CD8-positive, alpha-beta memory T cell (primary cell): ENCODE measurements around the gene CCM2. TPM values are rescaled to one million over a fixed set of nuclear protein-coding genes. Genes with fewer than 3 reads are reported as not detected.
A peak's percentile ranks its signal among the peaks of the same experiment; 100 is the strongest.
"Not testable (repeated sequence)": the region's sequence is repeated elsewhere in the genome, so short reads cannot be mapped to it uniquely, and the experiment has no call there.

ENCODE experiments used
- CTCF ChIA-PET: fragments of 350-600 bp; sonication (Branson Sonifier 250); formaldehyde crosslinking; loops from one replicate; lab custom pipeline; 2021; ENCODE audit warnings: antibody characterized with exemption; lab: Charles Lee
- POLR2A ChIA-PET: fragments of 350-600 bp; sonication (Branson Sonifier 250); formaldehyde crosslinking; loops from one replicate; lab custom pipeline; 2021; ENCODE audit warnings: antibody characterized with exemption; lab: Charles Lee
- DNase-seq, 5 donors: peaks; one replicate each; pipeline versions ENCODE4 v3.0.0 to v3.0.0-alpha.2; 2020 to 2022; ENCODE audit warnings: mixed read lengths in 1 of 5
- H3K27ac ChIP-seq: one replicate; pipeline ENCODE4 v1.7.0; 2013; ENCODE audit warnings: low read depth, mild to moderate bottlenecking, low read length, moderate library complexity
- H3K27me3 ChIP-seq: 2 replicates; pipeline ENCODE4 v1.7.0; 2013; ENCODE audit warnings: low read length, mild to moderate bottlenecking; ENCODE audit not compliant: insufficient read depth, poor library complexity, severe bottlenecking
- H3K36me3 ChIP-seq: 2 replicates; pipeline ENCODE4 v1.7.0; 2013; ENCODE audit warnings: mild to moderate bottlenecking, low read length, moderate library complexity; ENCODE audit not compliant: insufficient read depth
- H3K4me1 ChIP-seq: 2 replicates; pipeline ENCODE4 v1.7.0; 2013; ENCODE audit warnings: mild to moderate bottlenecking, low read length, moderate library complexity; ENCODE audit not compliant: insufficient read depth
- H3K4me3 ChIP-seq: 2 replicates; pipeline ENCODE4 v1.7.0; 2013; ENCODE audit warnings: mild to moderate bottlenecking, low read length
- H3K9me3 ChIP-seq: 2 replicates; pipeline ENCODE4 v1.7.0; 2013; ENCODE audit warnings: mild to moderate bottlenecking, low read length
- H3K27ac Mint-ChIP-seq, 8 donors: one replicate each; pipeline ENCODE4 v1.8.0; 2020 to 2021; ENCODE audit warnings: mixed read lengths in 8 of 8, mild to moderate bottlenecking in 6 of 8, inconsistent platforms in 3 of 8, moderate library complexity in 3 of 8
- H3K27me3 Mint-ChIP-seq, 2 donors: one replicate each; pipeline ENCODE4 v1.8.0; 2020 to 2021; ENCODE audit warnings: mixed read lengths in 2 of 2, mild to moderate bottlenecking in 1 of 2, moderate library complexity in 1 of 2
- H3K36me3 Mint-ChIP-seq, 3 donors: one replicate each; pipeline ENCODE4 v1.8.0; 2020 to 2021; ENCODE audit warnings: mixed read lengths in 3 of 3, inconsistent platforms in 1 of 3, mild to moderate bottlenecking in 1 of 3
- H3K4me1 Mint-ChIP-seq, 3 donors: one replicate each; pipeline ENCODE4 v1.8.0; 2020 to 2021; ENCODE audit warnings: mixed read lengths in 3 of 3, inconsistent platforms in 1 of 3, mild to moderate bottlenecking in 1 of 3
- H3K4me3 Mint-ChIP-seq, 7 donors: one replicate each; pipeline ENCODE4 v1.8.0; 2020 to 2021; ENCODE audit warnings: mixed read lengths in 7 of 7, mild to moderate bottlenecking in 6 of 7, moderate library complexity in 4 of 7, inconsistent platforms in 2 of 7
- H3K9me3 Mint-ChIP-seq, 5 donors: one replicate each; pipeline ENCODE4 v1.8.0; 2020 to 2022; ENCODE audit warnings: mixed read lengths in 5 of 5, mild to moderate bottlenecking in 3 of 5, moderate library complexity in 2 of 5, inconsistent platforms in 1 of 5
- polyA plus RNA-seq: library from polyadenylated mRNA; unstranded; fragments of 300-500 nt; fragmentation: Illumina TruSeq; gene quantifications from one replicate; pipeline ENCODE4 v1.2.3, GENCODE V29; 2021
- total RNA-seq, 2 experiments: library from RNA; stranded (reverse); gene quantifications; one replicate each; pipeline ENCODE4 v1.2.3, GENCODE V29; 2021

CCM2 gene
- total and polyA plus RNA-seq, 3 experiments from 2014 or later: 70.6 to 81.1 (median 74.8) TPM

DNA sequence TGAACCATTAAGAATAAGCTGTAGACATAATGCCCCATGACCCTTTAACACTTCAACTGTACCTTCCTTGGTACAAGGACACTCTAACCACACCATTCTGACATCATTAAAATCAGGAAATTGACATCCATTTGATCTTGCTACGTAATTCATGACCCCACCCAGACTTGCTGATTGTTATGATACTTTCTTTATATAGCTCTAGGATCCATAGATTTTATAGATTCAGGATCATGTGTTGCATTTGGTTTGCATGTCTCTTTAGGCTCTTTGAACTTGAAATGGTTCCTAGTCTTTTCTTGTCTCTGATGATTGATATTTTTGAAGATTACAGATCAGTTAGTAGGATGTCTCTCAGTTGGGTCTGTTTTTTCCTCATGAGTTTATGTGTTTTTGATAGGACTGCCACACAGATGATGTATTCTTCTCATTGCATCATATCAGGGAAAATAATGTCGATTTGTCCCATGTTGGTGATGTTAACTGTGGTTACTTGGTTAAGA is 13.5 kb downstream of the CCM2 start:
- Histone ChIP-seq H3K27ac (no peak overlapping the region), H3K9me3 (no peaks in the 10 kb centered on the region), H3K4me3 (no peak overlapping the region), H3K4me1 (peaks cover 11% of the 10 kb centered on the region), H3K27me3 (no peaks in the 10 kb centered on the region), H3K36me3 (no peaks in the 10 kb centered on the region)
- Mint-ChIP-seq H3K4me1 (peaks cover 32 to 52% (median 36%) of the 10 kb centered on the region in 3 donors), H3K4me3 (peak overlapping the region in 2 of 7 donors; percentile 12 to 19), H3K27me3 (no peaks in the 10 kb centered on the region), H3K27ac (peak overlapping the region in 6 of 8 donors; percentile 49 to 88 (median 56)), H3K36me3 (peaks cover 3 to 36% (median 10%) of the 10 kb centered on the region in 3 donors), H3K9me3 (no peaks in the 10 kb centered on the region)
- ChIA-PET CTCF (interaction anchor here (1.4 kb wide), 1 partner anchor 58 kb away, joined by 3 read pairs; no protein-coding TSS in a partner anchor), POLR2A (interaction anchor here (1.2 to 1.7 kb wide), 2 partner anchors 12 to 13 kb away, joined by 3 to 6 read pairs; no protein-coding TSS in a partner anchor)
- peak in 2 of 5 donors; percentile 48 to 64 for DNase-seq

DNA sequence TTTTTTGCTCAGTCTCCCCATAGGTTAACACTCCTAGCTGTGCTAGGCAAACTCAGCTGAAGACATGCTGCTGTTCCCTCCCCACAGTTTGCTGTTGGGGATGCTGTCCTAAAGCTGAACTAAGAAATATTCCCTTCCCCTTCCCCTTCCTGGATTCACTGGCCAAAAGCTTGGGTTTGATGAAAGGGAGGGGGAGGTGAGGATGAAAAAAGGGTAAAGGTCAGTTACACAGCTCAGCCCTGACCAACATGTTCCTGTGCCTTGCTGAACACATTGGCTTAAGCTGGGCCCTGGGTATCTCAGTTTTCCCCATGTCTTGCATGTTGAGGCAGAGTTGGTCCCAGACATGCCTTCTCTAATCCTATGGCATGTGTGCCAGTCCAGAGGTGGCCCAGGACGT is 15.3 kb downstream of the CCM2 start:
- Mint-ChIP-seq H3K4me3 (no peak overlapping the region), H3K36me3 (peaks cover 3 to 36% (median 8%) of the 10 kb centered on the region in 3 donors), H3K27ac (peak overlapping the region in 6 of 8 donors; percentile 2 to 73 (median 38)), H3K27me3 (no peaks in the 10 kb centered on the region), H3K9me3 (no peaks in the 10 kb centered on the region), H3K4me1 (peaks cover 26 to 44% (median 27%) of the 10 kb centered on the region in 3 donors)
- Histone ChIP-seq H3K27me3 (no peaks in the 10 kb centered on the region), H3K9me3 (no peaks in the 10 kb centered on the region), H3K36me3 (no peaks in the 10 kb centered on the region), H3K4me1 (peaks cover 11% of the 10 kb centered on the region), H3K27ac (no peak overlapping the region), H3K4me3 (no peak overlapping the region)
- no peak for DNase-seq
- ChIA-PET POLR2A (interaction anchor here (1.3 kb wide), 1 partner anchor 12 kb away, joined by 4 read pairs; no protein-coding TSS in a partner anchor), CTCF (interaction anchor here (0.9 to 1.9 kb wide), 3 partner anchors 12 to 17 kb away, joined by 3 to 10 read pairs (median 3); no protein-coding TSS in a partner anchor)

DNA sequence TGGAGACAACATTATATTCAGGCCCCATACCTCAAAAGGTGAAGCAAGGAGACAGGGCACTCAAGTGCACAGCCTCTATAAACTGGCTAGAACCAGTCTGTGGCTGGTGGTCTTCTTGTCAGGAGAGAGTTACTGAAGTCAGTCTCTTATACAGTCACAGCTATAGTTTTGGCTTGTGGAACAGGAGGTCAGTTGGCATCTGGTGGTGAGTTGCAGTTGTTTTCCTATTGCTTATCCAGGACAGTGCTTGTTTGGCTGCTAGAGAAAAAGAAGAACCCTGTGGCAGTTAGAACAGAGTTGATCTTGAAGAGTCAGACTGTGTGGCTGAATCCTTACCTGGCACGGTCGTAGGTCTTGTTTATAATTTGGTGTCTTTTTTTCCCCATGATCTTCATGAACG is 17.3 kb downstream of the CCM2 start:
- no peaks in the 10 kb centered on the region for H3K27me3 Mint-ChIP-seq
- POLR2A ChIA-PET: no interaction called here
- peaks cover 24% of the 10 kb centered on the region for H3K4me1 ChIP-seq
- H3K27ac Mint-ChIP-seq: peak overlapping the region in 5 of 8 donors; percentile 15 to 62 (median 20)
- no peak for DNase-seq
- no peaks in the 10 kb centered on the region for H3K9me3 ChIP-seq
- H3K4me3 ChIP-seq: no peak overlapping the region
- CTCF ChIA-PET: no interaction called here
- H3K36me3 Mint-ChIP-seq: peaks cover 3 to 31% (median 11%) of the 10 kb centered on the region in 3 donors
- no peaks in the 10 kb centered on the region for H3K9me3 Mint-ChIP-seq
- H3K27me3 ChIP-seq: no peaks in the 10 kb centered on the region
- H3K36me3 ChIP-seq: no peaks in the 10 kb centered on the region
- H3K4me1 Mint-ChIP-seq: peaks cover 35 to 58% (median 39%) of the 10 kb centered on the region in 3 donors
- no peak overlapping the region for H3K27ac ChIP-seq
- H3K4me3 Mint-ChIP-seq: no peak overlapping the region

DNA sequence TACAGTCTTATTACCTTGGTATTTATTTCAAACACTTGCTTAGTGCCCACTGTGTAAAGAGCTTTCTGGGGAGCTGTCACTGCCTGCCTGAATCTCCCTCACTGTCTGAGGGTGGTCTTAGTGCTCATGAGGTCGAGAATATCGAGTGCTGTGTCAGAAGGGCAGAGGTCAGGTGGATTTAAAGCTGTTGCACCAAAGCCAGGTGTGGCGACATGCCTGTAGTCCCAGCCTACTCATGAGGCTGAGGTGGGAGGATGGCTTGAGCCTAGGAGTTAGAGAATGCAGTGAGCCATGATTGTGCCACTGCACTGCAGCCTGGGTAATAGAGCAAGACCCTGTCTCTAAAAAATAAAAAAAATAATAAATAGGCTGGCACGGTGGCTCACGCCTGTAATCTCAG is 20.9 kb downstream of the CCM2 start:
- no peaks in the 10 kb centered on the region for H3K9me3 ChIP-seq
- Mint-ChIP-seq H3K36me3 (peaks cover 7 to 21% (median 10%) of the 10 kb centered on the region in 3 donors), H3K9me3 (no peaks in the 10 kb centered on the region), H3K4me1 (peaks cover 37 to 61% (median 50%) of the 10 kb centered on the region in 3 donors), H3K27me3 (no peaks in the 10 kb centered on the region), H3K27ac (peak overlapping the region in 5 of 8 donors; percentile 51 to 66 (median 57)), H3K4me3 (no peak overlapping the region)
- H3K27me3 ChIP-seq: no peaks in the 10 kb centered on the region
- peaks cover 23% of the 10 kb centered on the region for H3K4me1 ChIP-seq
- no peak overlapping the region for H3K4me3 ChIP-seq
- H3K36me3 ChIP-seq: no peaks in the 10 kb centered on the region
- ChIA-PET CTCF (interaction anchor here (1.0 to 2.9 kb wide), 2 partner anchors 47 to 173 kb away, joined by 3 to 9 read pairs; partner anchors contain the start of gene H2AZ2), POLR2A (interaction anchor here (1.8 kb wide), 1 partner anchor 19 kb away, joined by 7 read pairs; no protein-coding TSS in a partner anchor)
- H3K27ac ChIP-seq: no peak overlapping the region
- no peak for DNase-seq

DNA sequence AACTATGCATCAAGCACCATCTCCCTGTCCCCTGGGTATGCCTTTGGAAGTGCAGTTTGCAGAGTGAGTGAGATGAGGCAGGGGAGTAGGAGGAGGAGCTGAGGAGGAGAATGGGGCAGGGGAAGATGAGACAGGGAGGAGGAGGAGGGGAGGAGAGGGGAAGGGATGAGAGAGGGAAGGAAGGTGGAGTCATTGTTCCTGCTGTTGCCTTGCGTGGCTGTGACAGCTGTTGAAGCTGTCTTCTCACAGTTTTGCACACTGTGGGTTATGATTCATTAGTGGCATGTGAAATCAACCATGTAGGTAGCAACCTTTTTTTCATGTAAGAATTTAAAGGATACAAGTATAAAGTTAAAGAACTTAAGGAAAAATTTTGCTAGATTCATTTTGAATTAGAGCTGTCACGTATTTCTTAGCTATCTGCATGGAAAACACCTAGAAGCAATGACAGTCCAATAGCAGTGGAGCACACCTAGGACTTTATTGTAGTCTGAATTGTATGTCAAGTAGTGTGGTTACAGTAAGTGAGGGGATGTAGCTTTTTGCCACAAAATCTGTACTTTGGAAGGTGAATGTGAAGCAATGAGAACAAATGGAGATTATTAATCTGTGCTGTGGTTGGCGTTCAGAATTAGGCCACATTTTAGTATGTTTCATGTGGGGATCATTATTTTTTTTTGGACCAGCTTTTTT is 21.7 kb downstream of the CCM2 start:
- H3K4me1 Mint-ChIP-seq: peaks cover 41 to 66% (median 56%) of the 10 kb centered on the region in 3 donors
- Histone ChIP-seq H3K27me3 (no peaks in the 10 kb centered on the region), H3K9me3 (no peaks in the 10 kb centered on the region), H3K36me3 (no peaks in the 10 kb centered on the region), H3K4me1 (peaks cover 31% of the 10 kb centered on the region), H3K4me3 (no peak overlapping the region), H3K27ac (no peak overlapping the region)
- no peaks in the 10 kb centered on the region for H3K9me3 Mint-ChIP-seq
- peak overlapping the region in 2 of 7 donors; percentile 3 to 77 for H3K4me3 Mint-ChIP-seq
- H3K27me3 Mint-ChIP-seq: no peaks in the 10 kb centered on the region
- DNase-seq: no peak
- peaks cover 7 to 21% (median 10%) of the 10 kb centered on the region in 3 donors for H3K36me3 Mint-ChIP-seq
- H3K27ac Mint-ChIP-seq: peak overlapping the region in 7 of 8 donors; percentile 8 to 93 (median 76)
- ChIA-PET POLR2A (interaction anchor here (1.8 kb wide), 1 partner anchor 20 kb away, joined by 7 read pairs; no protein-coding TSS in a partner anchor), CTCF (interaction anchor here (1.0 to 2.9 kb wide), 2 partner anchors 48 to 174 kb away, joined by 3 to 9 read pairs; partner anchors contain the start of gene H2AZ2)

- ChIA-PET CTCF (interaction anchor here (1.0 to 1.3 kb wide), 3 partner anchors 14 to 50 kb away, joined by 3 read pairs; no protein-coding TSS in a partner anchor), POLR2A (no interaction called here)
- Mint-ChIP-seq H3K4me1 (peaks cover 49 to 72% (median 64%) of the 10 kb centered on the region in 3 donors), H3K9me3 (no peaks in the 10 kb centered on the region), H3K27me3 (no peaks in the 10 kb centered on the region), H3K27ac (peak overlapping the region in 4 of 8 donors; percentile 34 to 91 (median 78)), H3K4me3 (peak overlapping the region in 1 of 7 donors; percentile 40), H3K36me3 (peaks cover 8 to 34% (median 11%) of the 10 kb centered on the region in 3 donors)
- peaks cover 37% of the 10 kb centered on the region for H3K4me1 ChIP-seq
- DNase-seq: no peak
- no peaks in the 10 kb centered on the region for H3K9me3 ChIP-seq
- H3K27me3 ChIP-seq: no peaks in the 10 kb centered on the region
- no peak overlapping the region for H3K4me3 ChIP-seq
- no peak overlapping the region for H3K27ac ChIP-seq
- peaks cover 3% of the 10 kb centered on the region for H3K36me3 ChIP-seq
These were observed 24.2 kb downstream of the CCM2 start for GRCh38 chr7:45024126-45024744.

DNA sequence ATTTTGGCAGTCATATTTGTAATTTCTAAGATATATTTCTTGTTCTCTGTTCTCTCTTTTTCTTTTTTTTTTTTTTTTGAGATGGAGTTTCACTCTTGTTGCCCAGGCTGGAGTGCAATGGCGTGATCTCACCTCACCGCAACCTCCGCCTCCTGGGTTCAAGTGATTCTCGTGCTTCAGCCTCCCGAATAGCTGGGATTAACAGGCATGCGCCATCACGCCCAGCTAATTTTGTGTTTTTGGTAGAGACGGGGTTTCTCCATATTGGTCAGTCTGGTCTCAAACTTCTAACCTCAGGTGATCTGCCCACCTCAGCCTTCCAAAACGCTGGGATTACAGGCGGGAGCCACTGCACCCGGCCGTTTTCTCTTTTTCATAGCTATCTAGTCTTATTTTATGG is 25.5 kb downstream of the CCM2 start:
- peak overlapping the region; percentile 81 to 98 (median 92) for H3K27ac Mint-ChIP-seq
- H3K27me3 ChIP-seq, DNase-seq, H3K9me3 ChIP-seq, H3K27me3 Mint-ChIP-seq, H3K9me3 Mint-ChIP-seq, H3K4me3 ChIP-seq, H3K27ac ChIP-seq, H3K36me3 ChIP-seq: not testable (repeated sequence)
- ChIA-PET CTCF (interaction anchor here (5.2 kb wide), 1 partner anchor 52 kb away, joined by 51 read pairs; no protein-coding TSS in a partner anchor), POLR2A (interaction anchor here (0.6 to 5.0 kb wide), 5 partner anchors 12 to 55 kb away, joined by 3 to 81 read pairs (median 7); partner anchors contain the start of gene CCM2)
- H3K4me3 Mint-ChIP-seq: peak overlapping the region in 5 of 7 donors; percentile 33 to 80 (median 68)
- H3K4me1 ChIP-seq: peaks cover 48% of the 10 kb centered on the region
- H3K4me1 Mint-ChIP-seq: peaks cover 57 to 77% (median 76%) of the 10 kb centered on the region in 3 donors
- H3K36me3 Mint-ChIP-seq: peaks cover 13 to 37% (median 16%) of the 10 kb centered on the region in 3 donors
